ENCODE measurements around the gene CTNNA2.

- TF ChIP-seq, protein P1, sequence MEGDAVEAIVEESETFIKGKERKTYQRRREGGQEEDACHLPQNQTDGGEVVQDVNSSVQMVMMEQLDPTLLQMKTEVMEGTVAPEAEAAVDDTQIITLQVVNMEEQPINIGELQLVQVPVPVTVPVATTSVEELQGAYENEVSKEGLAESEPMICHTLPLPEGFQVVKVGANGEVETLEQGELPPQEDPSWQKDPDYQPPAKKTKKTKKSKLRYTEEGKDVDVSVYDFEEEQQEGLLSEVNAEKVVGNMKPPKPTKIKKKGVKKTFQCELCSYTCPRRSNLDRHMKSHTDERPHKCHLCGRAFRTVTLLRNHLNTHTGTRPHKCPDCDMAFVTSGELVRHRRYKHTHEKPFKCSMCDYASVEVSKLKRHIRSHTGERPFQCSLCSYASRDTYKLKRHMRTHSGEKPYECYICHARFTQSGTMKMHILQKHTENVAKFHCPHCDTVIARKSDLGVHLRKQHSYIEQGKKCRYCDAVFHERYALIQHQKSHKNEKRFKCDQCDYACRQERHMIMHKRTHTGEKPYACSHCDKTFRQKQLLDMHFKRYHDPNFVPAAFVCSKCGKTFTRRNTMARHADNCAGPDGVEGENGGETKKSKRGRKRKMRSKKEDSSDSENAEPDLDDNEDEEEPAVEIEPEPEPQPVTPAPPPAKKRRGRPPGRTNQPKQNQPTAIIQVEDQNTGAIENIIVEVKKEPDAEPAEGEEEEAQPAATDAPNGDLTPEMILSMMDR (IDR thresholded peaks at IDR 0.05), result no peak
- no peak for TF ChIP-seq POLR2AphosphoS5 (IDR thresholded peaks at IDR 0.05; ENCODE audit: low read depth, low read length)
- TF ChIP-seq, protein P2, sequence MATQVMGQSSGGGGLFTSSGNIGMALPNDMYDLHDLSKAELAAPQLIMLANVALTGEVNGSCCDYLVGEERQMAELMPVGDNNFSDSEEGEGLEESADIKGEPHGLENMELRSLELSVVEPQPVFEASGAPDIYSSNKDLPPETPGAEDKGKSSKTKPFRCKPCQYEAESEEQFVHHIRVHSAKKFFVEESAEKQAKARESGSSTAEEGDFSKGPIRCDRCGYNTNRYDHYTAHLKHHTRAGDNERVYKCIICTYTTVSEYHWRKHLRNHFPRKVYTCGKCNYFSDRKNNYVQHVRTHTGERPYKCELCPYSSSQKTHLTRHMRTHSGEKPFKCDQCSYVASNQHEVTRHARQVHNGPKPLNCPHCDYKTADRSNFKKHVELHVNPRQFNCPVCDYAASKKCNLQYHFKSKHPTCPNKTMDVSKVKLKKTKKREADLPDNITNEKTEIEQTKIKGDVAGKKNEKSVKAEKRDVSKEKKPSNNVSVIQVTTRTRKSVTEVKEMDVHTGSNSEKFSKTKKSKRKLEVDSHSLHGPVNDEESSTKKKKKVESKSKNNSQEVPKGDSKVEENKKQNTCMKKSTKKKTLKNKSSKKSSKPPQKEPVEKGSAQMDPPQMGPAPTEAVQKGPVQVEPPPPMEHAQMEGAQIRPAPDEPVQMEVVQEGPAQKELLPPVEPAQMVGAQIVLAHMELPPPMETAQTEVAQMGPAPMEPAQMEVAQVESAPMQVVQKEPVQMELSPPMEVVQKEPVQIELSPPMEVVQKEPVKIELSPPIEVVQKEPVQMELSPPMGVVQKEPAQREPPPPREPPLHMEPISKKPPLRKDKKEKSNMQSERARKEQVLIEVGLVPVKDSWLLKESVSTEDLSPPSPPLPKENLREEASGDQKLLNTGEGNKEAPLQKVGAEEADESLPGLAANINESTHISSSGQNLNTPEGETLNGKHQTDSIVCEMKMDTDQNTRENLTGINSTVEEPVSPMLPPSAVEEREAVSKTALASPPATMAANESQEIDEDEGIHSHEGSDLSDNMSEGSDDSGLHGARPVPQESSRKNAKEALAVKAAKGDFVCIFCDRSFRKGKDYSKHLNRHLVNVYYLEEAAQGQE (IDR thresholded peaks at IDR 0.05; ENCODE audit: insufficient read depth in 1 of 2, low read depth in 2 of 2, low read length in 1 of 2), result no peak
Observed at GRCh38 chr2:79734518-79734917, 221.7 kb downstream of the CTNNA2 start.

Measured in Panc1 (cell line).